LNCAP (cell line): ENCODE measurements around the gene CSHL1.

Experiments used
- TF ChIP-seq, protein P1 (sequence below): fragments of 450-650 bp; IDR thresholded peaks from 2 replicates; pipeline ENCODE4 v1.5.1; 2017; ENCODE audit warnings: mild to moderate bottlenecking

The CSHL1 gene

GRCh38 chr17:63911041-63911635 lies at the start of gene CSHL1:
TSS of gene CSHL1 (minus strand) at chr17:63911258. CDS start at chr17:63911196, 62 bp downstream.
- TF ChIP-seq, protein P1, sequence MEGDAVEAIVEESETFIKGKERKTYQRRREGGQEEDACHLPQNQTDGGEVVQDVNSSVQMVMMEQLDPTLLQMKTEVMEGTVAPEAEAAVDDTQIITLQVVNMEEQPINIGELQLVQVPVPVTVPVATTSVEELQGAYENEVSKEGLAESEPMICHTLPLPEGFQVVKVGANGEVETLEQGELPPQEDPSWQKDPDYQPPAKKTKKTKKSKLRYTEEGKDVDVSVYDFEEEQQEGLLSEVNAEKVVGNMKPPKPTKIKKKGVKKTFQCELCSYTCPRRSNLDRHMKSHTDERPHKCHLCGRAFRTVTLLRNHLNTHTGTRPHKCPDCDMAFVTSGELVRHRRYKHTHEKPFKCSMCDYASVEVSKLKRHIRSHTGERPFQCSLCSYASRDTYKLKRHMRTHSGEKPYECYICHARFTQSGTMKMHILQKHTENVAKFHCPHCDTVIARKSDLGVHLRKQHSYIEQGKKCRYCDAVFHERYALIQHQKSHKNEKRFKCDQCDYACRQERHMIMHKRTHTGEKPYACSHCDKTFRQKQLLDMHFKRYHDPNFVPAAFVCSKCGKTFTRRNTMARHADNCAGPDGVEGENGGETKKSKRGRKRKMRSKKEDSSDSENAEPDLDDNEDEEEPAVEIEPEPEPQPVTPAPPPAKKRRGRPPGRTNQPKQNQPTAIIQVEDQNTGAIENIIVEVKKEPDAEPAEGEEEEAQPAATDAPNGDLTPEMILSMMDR, result no peak

DNA sequence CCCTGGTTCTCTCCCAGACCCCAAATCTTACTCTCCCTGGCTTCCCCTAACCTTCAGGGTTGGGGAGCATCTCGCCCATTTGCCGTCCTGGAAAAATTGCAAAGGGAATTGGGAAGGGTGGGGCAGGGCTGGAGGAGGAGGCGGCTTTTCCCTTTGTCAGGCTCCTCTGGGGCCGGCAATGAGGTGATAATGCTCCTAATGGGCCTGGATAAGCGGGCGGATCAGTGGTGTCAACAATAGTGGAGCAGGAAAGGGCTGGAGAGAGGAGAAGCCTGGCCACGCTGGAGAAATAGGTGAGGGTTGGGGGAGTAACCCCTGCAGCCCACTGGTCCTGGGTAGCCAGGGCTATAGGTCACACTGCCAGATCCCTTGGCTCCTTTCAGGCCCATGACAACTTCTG lies 49.4 kb upstream of the CSHL1 start:
- TF ChIP-seq, protein P1, result no peak

DNA sequence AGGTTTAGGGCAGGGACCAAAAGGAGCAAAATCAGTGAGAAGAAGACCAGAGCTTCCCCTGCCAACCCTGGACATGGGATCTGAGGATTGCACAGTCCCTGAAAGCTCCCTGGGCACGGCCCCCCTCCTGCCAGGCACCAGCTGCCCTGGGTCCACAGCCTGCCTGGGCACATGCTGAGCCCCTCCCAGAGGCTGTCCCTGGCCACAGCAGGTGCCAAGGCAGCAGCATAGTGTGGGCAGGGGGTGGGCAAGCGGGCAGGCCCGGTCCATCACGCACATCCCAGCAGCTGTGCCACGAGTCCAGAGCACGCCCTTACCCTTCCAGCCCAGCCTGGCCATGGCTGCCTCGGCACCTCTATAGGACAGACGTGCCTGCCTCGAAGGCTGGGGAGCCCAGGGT lies 48.9 kb upstream of the CSHL1 start:
- TF ChIP-seq, protein P1, result no peak

DNA sequence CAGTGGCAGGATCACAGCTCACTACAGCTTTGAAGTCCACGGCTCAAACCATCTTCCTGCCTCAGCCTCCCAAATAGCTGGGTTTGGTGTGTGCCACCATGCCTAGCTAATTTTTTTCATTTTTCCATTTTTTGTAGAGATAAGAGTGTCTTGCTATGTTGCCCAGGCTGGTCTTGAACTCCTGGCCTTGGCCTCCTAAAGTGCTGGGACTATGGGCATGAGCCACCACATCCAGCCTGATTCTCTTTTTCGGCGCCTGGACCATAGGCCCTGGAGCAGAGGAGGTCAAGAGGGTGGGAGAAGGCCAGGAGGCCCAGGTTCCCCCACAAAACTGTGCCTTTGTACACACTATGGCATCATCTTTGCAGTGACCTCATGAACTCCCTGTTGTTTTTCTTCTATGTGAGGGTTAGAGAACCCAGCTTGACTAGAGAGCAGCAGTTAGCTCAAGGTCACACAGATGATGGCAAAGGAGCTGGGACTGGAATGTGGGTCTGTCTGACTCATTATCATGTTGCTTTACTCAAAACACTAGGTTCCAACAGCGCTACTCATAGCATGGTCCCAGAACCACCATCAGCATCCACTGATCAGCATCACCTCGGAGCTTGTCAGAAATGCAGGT lies 45.4 kb upstream of the CSHL1 start:
- TF ChIP-seq, protein P1, result no peak

DNA sequence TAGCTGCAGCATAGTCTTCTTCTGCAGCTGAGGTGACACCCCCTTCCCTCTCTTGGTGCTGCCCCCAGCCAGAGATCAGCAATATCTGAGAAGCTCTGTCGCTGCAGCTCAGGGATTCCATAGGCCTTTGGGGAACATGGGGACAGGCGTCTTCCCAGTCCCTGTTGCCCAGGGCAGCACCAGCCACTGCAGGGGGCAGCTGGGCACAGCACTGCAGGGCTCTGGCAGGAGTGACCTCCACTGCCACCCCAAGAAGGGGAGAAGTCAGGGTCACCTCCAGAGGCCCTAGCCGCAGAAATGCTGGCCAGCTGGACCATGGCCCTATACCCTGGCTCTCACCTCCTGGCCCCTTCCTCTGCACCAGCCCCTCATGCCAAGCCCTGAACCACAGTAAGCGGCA lies 44.7 kb upstream of the CSHL1 start:
- TF ChIP-seq, protein P1, result no peak

DNA sequence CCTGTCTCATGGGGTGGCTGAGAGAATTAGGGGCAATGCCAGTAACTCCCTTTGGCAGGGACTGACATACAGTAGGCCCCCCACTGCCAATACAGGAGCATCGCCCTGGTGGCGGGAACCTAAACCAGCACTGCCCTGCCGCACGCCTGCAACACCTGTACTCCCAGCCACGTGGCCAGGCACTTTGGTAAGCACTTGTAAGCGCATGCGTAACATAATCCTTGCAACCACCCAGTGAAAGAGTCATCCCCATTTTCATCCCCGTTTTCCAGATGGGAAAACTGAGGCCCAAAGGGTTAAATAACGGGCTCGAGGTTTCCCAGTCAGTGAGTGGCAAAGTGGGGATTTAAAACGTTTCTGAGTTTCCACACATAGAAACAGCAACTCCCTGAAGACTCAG lies 44.2 kb upstream of the CSHL1 start:
- TF ChIP-seq, protein P1, result no peak

GRCh38 chr17:63954402-63955063 lies 43.5 kb upstream of the CSHL1 start:
- TF ChIP-seq, protein P1, result no peak
